ENCODE measurements around the gene CWC27.
A peak's percentile ranks its signal among the peaks of the same experiment; 100 is the strongest.

Gene CWC27

DNA sequence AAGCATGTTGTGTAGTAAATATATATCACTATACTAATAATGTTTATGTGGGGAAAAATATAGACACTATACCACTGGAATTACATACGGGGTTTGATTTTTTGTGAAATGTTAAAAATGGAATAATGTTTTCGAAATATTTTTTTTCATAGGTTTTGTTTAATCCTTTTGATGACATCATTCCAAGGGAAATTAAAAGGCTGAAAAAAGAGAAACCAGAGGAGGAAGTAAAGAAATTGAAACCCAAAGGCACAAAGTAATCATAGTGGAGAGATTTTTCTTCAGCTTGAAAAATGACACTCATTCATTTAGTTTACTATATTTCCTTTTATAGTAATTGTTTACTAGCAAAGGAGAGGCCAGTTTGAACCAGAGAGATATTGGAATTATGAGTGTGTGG is 17.6 kb downstream of the CWC27 start:
- Histone ChIP-seq H3K9me3 (ENCODE audit: control insufficient read depth, low read length) (no peaks in the 10 kb centered on the region), H3K4ac (ENCODE audit: low read depth in 1 of 2, low read length in 2 of 2) (no peak overlapping the region), H3K4me1 (ENCODE audit: control insufficient read depth, insufficient read depth, low read depth, low read length) (no peaks in the 10 kb centered on the region), H2AFZ (ENCODE audit: low read depth, low read length) (no peak overlapping the region), H3K36me3 (ENCODE audit: control insufficient read depth in 1 of 2, insufficient read depth in 2 of 2, low read depth in 1 of 2, low read length in 2 of 2) (peaks cover 0 to 19% of the 10 kb centered on the region in 2 experiments), H3K14ac (ENCODE audit: low read length in 2 of 2) (no peak overlapping the region), H2BK120ac (ENCODE audit: low read depth, low read length) (no peak overlapping the region), H3K27ac (ENCODE audit: low read length, poor library complexity, severe bottlenecking) (no peak overlapping the region), H3K18ac (ENCODE audit: low read depth in 1 of 2, low read length in 2 of 2) (no peak overlapping the region), H3K27me3 (ENCODE audit: control insufficient read depth in 1 of 2, insufficient read depth in 1 of 2, low read length in 2 of 2) (no peaks in the 10 kb centered on the region), H2BK15ac (ENCODE audit: low read depth, poor library complexity, severe bottlenecking) (no peak overlapping the region), H2AK5ac (ENCODE audit: low read length, severe bottlenecking) (no peak overlapping the region), H3K9ac (ENCODE audit: low read length) (no peak overlapping the region), H4K91ac (ENCODE audit: low read length) (no peak overlapping the region), H3K23ac (ENCODE audit: low read length in 2 of 2) (no peak overlapping the region), H3K4me3 (ENCODE audit: insufficient read depth in 1 of 2, low read depth in 1 of 2, low read length in 2 of 2) (no peak overlapping the region), H2BK12ac (ENCODE audit: low read length in 2 of 2) (no peak overlapping the region), H3K79me1 (replicated peaks; ENCODE audit: low read length, poor library complexity, severe bottlenecking) (peaks cover under 1% of the 10 kb centered on the region), H4K8ac (ENCODE audit: low read length) (no peak overlapping the region), H3K4me2 (ENCODE audit: low read length, poor library complexity, severe bottlenecking) (no peak overlapping the region), H2BK5ac (ENCODE audit: low read depth, low read length, poor library complexity, severe bottlenecking) (no peak overlapping the region)
- DNase-seq, result no peak
- 100% methylated on average over 2 of the region's 2 CpGs for WGBS

GRCh38 chr5:64788156-64788555 is 19.4 kb downstream of the CWC27 start:
- Histone ChIP-seq H3K9ac (ENCODE audit: low read length) (peak overlapping the region; percentile 8), H3K27me3 (ENCODE audit: control insufficient read depth in 1 of 2, insufficient read depth in 1 of 2, low read length in 2 of 2) (no peaks in the 10 kb centered on the region), H2BK12ac (ENCODE audit: low read length in 2 of 2) (no peak overlapping the region), H2AK5ac (ENCODE audit: low read length, severe bottlenecking) (no peak overlapping the region), H3K27ac (ENCODE audit: low read length, poor library complexity, severe bottlenecking) (no peak overlapping the region), H3K14ac (ENCODE audit: low read length in 2 of 2) (no peak overlapping the region), H3K4me3 (ENCODE audit: insufficient read depth in 1 of 2, low read depth in 1 of 2, low read length in 2 of 2) (no peak overlapping the region), H2BK120ac (ENCODE audit: low read depth, low read length) (no peak overlapping the region), H3K4ac (ENCODE audit: low read depth in 1 of 2, low read length in 2 of 2) (no peak overlapping the region), H3K4me1 (ENCODE audit: control insufficient read depth, insufficient read depth, low read depth, low read length) (no peaks in the 10 kb centered on the region), H2AFZ (ENCODE audit: low read depth, low read length) (no peak overlapping the region), H4K91ac (ENCODE audit: low read length) (no peak overlapping the region), H4K8ac (ENCODE audit: low read length) (no peak overlapping the region), H2BK5ac (ENCODE audit: low read depth, low read length, poor library complexity, severe bottlenecking) (no peak overlapping the region), H3K9me3 (ENCODE audit: control insufficient read depth, low read length) (no peaks in the 10 kb centered on the region), H3K4me2 (ENCODE audit: low read length, poor library complexity, severe bottlenecking) (no peak overlapping the region), H3K79me1 (replicated peaks; ENCODE audit: low read length, poor library complexity, severe bottlenecking) (no peaks in the 10 kb centered on the region), H2BK15ac (ENCODE audit: low read depth, poor library complexity, severe bottlenecking) (no peak overlapping the region), H3K18ac (ENCODE audit: low read depth in 1 of 2, low read length in 2 of 2) (no peak overlapping the region), H3K36me3 (ENCODE audit: control insufficient read depth in 1 of 2, insufficient read depth in 2 of 2, low read depth in 1 of 2, low read length in 2 of 2) (peaks cover 0 to 32% of the 10 kb centered on the region in 2 experiments), H3K23ac (ENCODE audit: low read length in 2 of 2) (no peak overlapping the region)
- no CpG with 5 or more reads among the region's 2 CpGs for WGBS
- no peak for DNase-seq

DNA sequence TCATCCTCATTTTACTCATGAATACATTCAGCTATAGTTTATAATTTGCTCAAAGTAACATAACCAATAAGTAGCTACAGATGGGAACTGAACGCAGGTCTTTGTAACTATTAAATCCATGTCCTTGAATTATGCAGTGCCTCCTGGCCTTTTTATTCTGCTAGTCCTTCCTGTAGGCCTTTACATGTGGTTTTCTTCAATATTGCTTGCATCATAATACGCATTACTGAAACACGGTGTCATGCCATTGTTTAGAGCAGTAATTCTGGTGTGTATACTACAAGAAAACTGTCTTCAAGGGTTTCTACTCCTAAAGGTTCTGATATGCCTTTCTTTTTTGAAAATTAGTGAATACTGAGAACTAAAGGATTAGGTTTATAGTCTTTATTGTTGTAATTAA is 20.7 kb downstream of the CWC27 start:
- 75% methylated on average over 3 of the region's 3 CpGs for WGBS
- Histone ChIP-seq H3K23ac (ENCODE audit: low read length in 2 of 2) (no peak overlapping the region), H2BK5ac (ENCODE audit: low read depth, low read length, poor library complexity, severe bottlenecking) (no peak overlapping the region)

GRCh38 chr5:64790210-64790609 is 21.5 kb downstream of the CWC27 start:
- no peak overlapping the region for H2AFZ ChIP-seq (ENCODE audit: low read depth, low read length)
- H3K27me3 ChIP-seq (ENCODE audit: control insufficient read depth in 1 of 2, insufficient read depth in 1 of 2, low read length in 2 of 2), result no peaks in the 10 kb centered on the region
- 100% methylated on average over 1 of the region's 1 CpG for WGBS
- no peak overlapping the region for H3K18ac ChIP-seq (ENCODE audit: low read depth in 1 of 2, low read length in 2 of 2)
- H3K4ac ChIP-seq (ENCODE audit: low read depth in 1 of 2, low read length in 2 of 2), result no peak overlapping the region
- no peaks in the 10 kb centered on the region for H3K4me1 ChIP-seq (ENCODE audit: control insufficient read depth, insufficient read depth, low read depth, low read length)
- no peak overlapping the region for H2BK15ac ChIP-seq (ENCODE audit: low read depth, poor library complexity, severe bottlenecking)
- H2AK5ac ChIP-seq (ENCODE audit: low read length, severe bottlenecking), result no peak overlapping the region
- H2BK5ac ChIP-seq (ENCODE audit: low read depth, low read length, poor library complexity, severe bottlenecking), result no peak overlapping the region
- H3K36me3 ChIP-seq (ENCODE audit: control insufficient read depth in 1 of 2, insufficient read depth in 2 of 2, low read depth in 1 of 2, low read length in 2 of 2), result peaks cover 0 to 35% of the 10 kb centered on the region in 2 experiments
- no peak overlapping the region for H2BK12ac ChIP-seq (ENCODE audit: low read length in 2 of 2)
- H4K91ac ChIP-seq (ENCODE audit: low read length), result no peak overlapping the region
- H3K79me1 ChIP-seq (replicated peaks; ENCODE audit: low read length, poor library complexity, severe bottlenecking), result no peaks in the 10 kb centered on the region
- H3K9ac ChIP-seq (ENCODE audit: low read length), result no peak overlapping the region
- DNase-seq, result no peak
- H3K4me2 ChIP-seq (ENCODE audit: low read length, poor library complexity, severe bottlenecking), result no peak overlapping the region
- no peak overlapping the region for H3K23ac ChIP-seq (ENCODE audit: low read length in 2 of 2)
- H3K27ac ChIP-seq (ENCODE audit: low read length, poor library complexity, severe bottlenecking), result no peak overlapping the region
- H4K8ac ChIP-seq (ENCODE audit: low read length), result no peak overlapping the region
- no peak overlapping the region for H3K14ac ChIP-seq (ENCODE audit: low read length in 2 of 2)
- H3K4me3 ChIP-seq (ENCODE audit: insufficient read depth in 1 of 2, low read depth in 1 of 2, low read length in 2 of 2), result no peak overlapping the region
- H2BK120ac ChIP-seq (ENCODE audit: low read depth, low read length), result no peak overlapping the region
- no peaks in the 10 kb centered on the region for H3K9me3 ChIP-seq (ENCODE audit: control insufficient read depth, low read length)

More for the DNA sequence above, 20.7 kb downstream of the CWC27 start:
- Histone ChIP-seq H3K4ac (ENCODE audit: low read depth in 1 of 2, low read length in 2 of 2) (no peak overlapping the region), H3K18ac (ENCODE audit: low read depth in 1 of 2, low read length in 2 of 2) (no peak overlapping the region), H3K4me1 (ENCODE audit: control insufficient read depth, insufficient read depth, low read depth, low read length) (no peaks in the 10 kb centered on the region), H3K9me3 (ENCODE audit: control insufficient read depth, low read length) (no peaks in the 10 kb centered on the region), H3K4me2 (ENCODE audit: low read length, poor library complexity, severe bottlenecking) (no peak overlapping the region), H4K91ac (ENCODE audit: low read length) (no peak overlapping the region), H3K14ac (ENCODE audit: low read length in 2 of 2) (no peak overlapping the region), H4K8ac (ENCODE audit: low read length) (no peak overlapping the region), H2BK12ac (ENCODE audit: low read length in 2 of 2) (no peak overlapping the region), H2BK15ac (ENCODE audit: low read depth, poor library complexity, severe bottlenecking) (no peak overlapping the region), H3K27me3 (ENCODE audit: control insufficient read depth in 1 of 2, insufficient read depth in 1 of 2, low read length in 2 of 2) (no peaks in the 10 kb centered on the region), H2AFZ (ENCODE audit: low read depth, low read length) (no peak overlapping the region), H2BK120ac (ENCODE audit: low read depth, low read length) (no peak overlapping the region), H3K36me3 (ENCODE audit: control insufficient read depth in 1 of 2, insufficient read depth in 2 of 2, low read depth in 1 of 2, low read length in 2 of 2) (peaks cover 0 to 35% of the 10 kb centered on the region in 2 experiments), H3K27ac (ENCODE audit: low read length, poor library complexity, severe bottlenecking) (no peak overlapping the region), H3K79me1 (replicated peaks; ENCODE audit: low read length, poor library complexity, severe bottlenecking) (no peaks in the 10 kb centered on the region), H3K4me3 (ENCODE audit: insufficient read depth in 1 of 2, low read depth in 1 of 2, low read length in 2 of 2) (no peak overlapping the region), H2AK5ac (ENCODE audit: low read length, severe bottlenecking) (no peak overlapping the region), H3K9ac (ENCODE audit: low read length) (no peak overlapping the region)
- DNase-seq, result peak; percentile 66

All from mesenchymal stem cell (in vitro differentiated cells and primary cell).